Measurements from ENCODE around the gene AKAP13.
A peak's percentile ranks its signal among the peaks of the same experiment; 100 is the strongest.

Gene AKAP13

DNA sequence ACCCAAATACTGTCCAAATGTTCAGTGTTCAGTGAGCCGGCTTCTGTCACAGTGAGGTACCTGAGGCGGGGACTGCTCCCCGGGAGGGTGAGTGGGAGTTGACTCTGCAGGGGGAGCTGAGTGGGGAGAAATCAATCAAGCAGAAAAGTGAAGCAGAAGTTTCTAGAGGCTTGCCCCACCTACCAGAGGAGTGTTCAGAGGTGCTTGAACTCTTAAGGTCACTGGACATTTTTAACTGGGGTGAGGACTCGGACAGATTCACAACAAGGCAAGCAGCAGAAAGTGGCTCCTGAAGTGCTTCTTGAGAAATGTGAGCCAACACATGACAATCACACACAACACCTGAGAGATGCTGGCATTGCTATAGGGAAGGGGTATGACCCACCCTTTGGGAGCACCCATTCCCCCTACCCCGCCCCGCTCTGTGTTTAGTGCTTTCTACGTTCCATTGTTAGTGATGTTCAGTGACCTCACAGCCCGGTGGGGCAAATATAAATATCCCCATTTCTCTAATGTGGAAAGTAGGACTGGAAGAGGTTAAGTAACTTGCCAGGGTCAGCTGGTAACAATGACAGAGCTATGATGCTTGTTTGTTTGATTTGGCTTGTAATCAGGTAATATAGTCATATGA, 48.6 kb upstream of the AKAP13 start:
- Histone ChIP-seq H3K4me2 (ENCODE audit: low read depth, low read length, poor library complexity, severe bottlenecking) (peak overlapping the region; percentile 91), H3K79me2 (ENCODE audit: insufficient read depth, low read length) (no peaks in the 10 kb centered on the region; the same call in 1 of the 2 replicates), H3K36me3 (ENCODE audit: low read length) (no peaks in the 10 kb centered on the region), H3K9me2 (replicated peaks; ENCODE audit: insufficient read depth, low read length) (no peaks in the 10 kb centered on the region), H3K27me3 (ENCODE audit: low read length) (no peaks in the 10 kb centered on the region), H3K9ac (ENCODE audit: low read length) (peak overlapping the region; percentile 58), H3K27ac (ENCODE audit: low read depth, low read length) (peak overlapping the region; percentile 96), H2AFZ (ENCODE audit: low read depth, low read length, severe bottlenecking) (peak overlapping the region; percentile 3), H4K20me1 (ENCODE audit: low read depth, low read length) (no peaks in the 10 kb centered on the region), H3K9me3 (ENCODE audit: insufficient read depth, low read length) (no peaks in the 10 kb centered on the region), H3K4me3 (ENCODE audit: insufficient read depth, low read length, poor library complexity, severe bottlenecking) (peak overlapping the region; percentile 20), H3F3A (ENCODE audit: insufficient read depth) (peaks cover 26% of the 10 kb centered on the region)
- no peak for TF ChIP-seq EZH2phosphoT487 (conservative IDR thresholded peaks at IDR 0.05; ENCODE audit: low read length)
- TF ChIP-seq, protein P1, sequence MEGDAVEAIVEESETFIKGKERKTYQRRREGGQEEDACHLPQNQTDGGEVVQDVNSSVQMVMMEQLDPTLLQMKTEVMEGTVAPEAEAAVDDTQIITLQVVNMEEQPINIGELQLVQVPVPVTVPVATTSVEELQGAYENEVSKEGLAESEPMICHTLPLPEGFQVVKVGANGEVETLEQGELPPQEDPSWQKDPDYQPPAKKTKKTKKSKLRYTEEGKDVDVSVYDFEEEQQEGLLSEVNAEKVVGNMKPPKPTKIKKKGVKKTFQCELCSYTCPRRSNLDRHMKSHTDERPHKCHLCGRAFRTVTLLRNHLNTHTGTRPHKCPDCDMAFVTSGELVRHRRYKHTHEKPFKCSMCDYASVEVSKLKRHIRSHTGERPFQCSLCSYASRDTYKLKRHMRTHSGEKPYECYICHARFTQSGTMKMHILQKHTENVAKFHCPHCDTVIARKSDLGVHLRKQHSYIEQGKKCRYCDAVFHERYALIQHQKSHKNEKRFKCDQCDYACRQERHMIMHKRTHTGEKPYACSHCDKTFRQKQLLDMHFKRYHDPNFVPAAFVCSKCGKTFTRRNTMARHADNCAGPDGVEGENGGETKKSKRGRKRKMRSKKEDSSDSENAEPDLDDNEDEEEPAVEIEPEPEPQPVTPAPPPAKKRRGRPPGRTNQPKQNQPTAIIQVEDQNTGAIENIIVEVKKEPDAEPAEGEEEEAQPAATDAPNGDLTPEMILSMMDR (IDR thresholded peaks at IDR 0.05; ENCODE audit: insufficient read depth, low read length, poor library complexity, severe bottlenecking) = no peak

DNA sequence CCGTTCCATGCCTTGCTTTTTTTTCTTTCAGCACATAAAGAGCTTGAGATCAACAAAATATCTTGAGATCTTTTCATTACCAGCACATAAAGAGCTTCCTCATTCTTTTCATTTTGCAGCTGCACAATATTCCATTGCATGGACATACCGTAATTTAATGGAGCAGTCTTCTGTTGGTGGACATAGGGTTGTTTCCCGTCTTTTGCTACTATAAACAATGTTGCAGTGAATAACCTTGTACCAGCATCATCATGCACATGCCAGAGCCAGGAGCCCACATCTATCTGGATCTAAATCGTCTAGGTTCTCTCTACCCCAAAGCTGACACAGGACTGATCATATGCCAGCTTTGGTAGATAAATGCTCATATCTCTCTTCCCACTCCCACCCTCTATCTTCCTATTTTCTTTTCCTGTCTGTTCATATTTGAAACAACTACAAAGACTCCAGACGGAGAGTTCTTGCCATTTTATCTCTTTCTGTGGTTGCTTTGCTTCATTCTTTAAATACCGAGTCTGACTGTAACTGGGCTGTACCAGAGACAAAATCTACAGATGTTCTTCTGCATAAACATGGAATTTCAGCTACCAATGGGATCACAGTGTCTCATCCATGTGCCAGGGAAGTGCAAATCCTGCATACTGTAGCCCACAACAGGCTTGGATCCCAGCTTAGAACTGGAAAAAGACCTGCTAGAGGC, 47.1 kb upstream of the AKAP13 start:
- H3K27ac ChIP-seq (ENCODE audit: low read depth, low read length) = no peak overlapping the region
- H2AFZ ChIP-seq (ENCODE audit: low read depth, low read length, severe bottlenecking) = no peak overlapping the region
- no peaks in the 10 kb centered on the region for H3K27me3 ChIP-seq (ENCODE audit: low read length)
- no peak for TF ChIP-seq EZH2phosphoT487 (conservative IDR thresholded peaks at IDR 0.05; ENCODE audit: low read length)
- TF ChIP-seq, protein P1 (IDR thresholded peaks at IDR 0.05; ENCODE audit: insufficient read depth, low read length, poor library complexity, severe bottlenecking) = no peak
- H3K4me2 ChIP-seq (ENCODE audit: low read depth, low read length, poor library complexity, severe bottlenecking) = no peak overlapping the region
- H3F3A ChIP-seq (ENCODE audit: insufficient read depth) = peaks cover 26% of the 10 kb centered on the region
- H3K9ac ChIP-seq (ENCODE audit: low read length) = no peak overlapping the region
- H3K36me3 ChIP-seq (ENCODE audit: low read length) = no peaks in the 10 kb centered on the region
- H4K20me1 ChIP-seq (ENCODE audit: low read depth, low read length) = no peaks in the 10 kb centered on the region
- H3K4me3 ChIP-seq (ENCODE audit: insufficient read depth, low read length, poor library complexity, severe bottlenecking) = no peak overlapping the region
- H3K9me2 ChIP-seq (replicated peaks; ENCODE audit: insufficient read depth, low read length) = no peaks in the 10 kb centered on the region
- H3K9me3 ChIP-seq (ENCODE audit: insufficient read depth, low read length) = no peaks in the 10 kb centered on the region
- H3K79me2 ChIP-seq (ENCODE audit: insufficient read depth, low read length) = no peaks in the 10 kb centered on the region; the same call in 1 of the 2 replicates

DNA sequence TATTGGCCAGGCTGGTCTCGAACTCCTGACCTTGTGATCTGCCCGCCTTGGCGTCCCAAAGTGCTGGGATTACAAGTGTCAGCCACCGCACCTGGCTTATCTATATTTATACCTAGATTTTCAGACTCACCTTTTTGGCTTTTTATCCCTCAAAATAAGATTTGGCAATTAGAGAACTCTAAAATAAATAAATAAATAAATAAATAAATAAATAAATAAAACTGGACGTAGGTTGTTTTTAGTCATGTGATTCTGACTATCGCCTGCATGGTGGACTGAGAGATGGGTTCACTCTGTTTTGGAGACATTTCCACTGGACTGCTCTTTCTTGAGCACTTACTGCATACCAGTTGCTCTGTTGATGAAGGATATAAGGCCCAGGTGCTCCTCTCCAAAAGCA, 46.2 kb upstream of the AKAP13 start:
- no peaks in the 10 kb centered on the region; the same call in 1 of the 2 replicates for H3K79me2 ChIP-seq (ENCODE audit: insufficient read depth, low read length)
- no peak for TF ChIP-seq EZH2phosphoT487 (conservative IDR thresholded peaks at IDR 0.05; ENCODE audit: low read length)
- TF ChIP-seq, protein P1 (IDR thresholded peaks at IDR 0.05; ENCODE audit: insufficient read depth, low read length, poor library complexity, severe bottlenecking) = no peak
- H3K36me3 ChIP-seq (ENCODE audit: low read length) = no peaks in the 10 kb centered on the region

More for the DNA sequence above, 46.2 kb upstream of the AKAP13 start:
- Histone ChIP-seq H3K27me3 (ENCODE audit: low read length) (no peaks in the 10 kb centered on the region), H3K27ac (ENCODE audit: low read depth, low read length) (no peak overlapping the region), H4K20me1 (ENCODE audit: low read depth, low read length) (no peaks in the 10 kb centered on the region), H2AFZ (ENCODE audit: low read depth, low read length, severe bottlenecking) (no peak overlapping the region), H3K9me2 (replicated peaks; ENCODE audit: insufficient read depth, low read length) (no peaks in the 10 kb centered on the region), H3K9ac (ENCODE audit: low read length) (no peak overlapping the region), H3K4me3 (ENCODE audit: insufficient read depth, low read length, poor library complexity, severe bottlenecking) (no peak overlapping the region), H3F3A (ENCODE audit: insufficient read depth) (peaks cover 17% of the 10 kb centered on the region), H3K4me2 (ENCODE audit: low read depth, low read length, poor library complexity, severe bottlenecking) (no peak overlapping the region), H3K9me3 (ENCODE audit: insufficient read depth, low read length) (no peaks in the 10 kb centered on the region)

Measured in SU-DHL-6 (cell line).